AG04450 (cell line): ENCODE results near the gene ZNF30. TPM values are rescaled to one million over a fixed set of nuclear protein-coding genes. Genes with fewer than 3 reads are reported as not detected.
"Not testable (repeated sequence)": the region's sequence is repeated elsewhere in the genome, so short reads cannot be mapped to it uniquely, and the experiment has no call there.

ENCODE experiments used
- CTCF ChIA-PET: fragments of 300-600, 350-600 bp; formaldehyde crosslinking; extraction: SDS; loops from one replicate; lab custom pipeline; 2022; ENCODE audit warnings: antibody characterized with exemption, inconsistent platforms; lab: Charles Lee
- POLR2A ChIA-PET: fragments of 350-600 bp; formaldehyde crosslinking; extraction: SDS; loops from one replicate; lab custom pipeline; 2021; ENCODE audit warnings: antibody characterized with exemption, inconsistent platforms; lab: Yijun Ruan, JAX
- DNase-seq: peaks from one replicate; pipeline ENCODE4 v3.0.0-alpha.2; 2011; ENCODE audit warnings: low read depth, low spot score
- H3K27ac ChIP-seq: one replicate; pipeline ENCODE4 v1.5.1; 2012; ENCODE audit warnings: low read depth, low read length, control low read depth
- H3K27me3 ChIP-seq: one replicate; pipeline ENCODE4 v1.6.0; 2012; ENCODE audit warnings: low read length; ENCODE audit not compliant: control insufficient read depth, insufficient read depth
- H3K4me3 ChIP-seq: 2 replicates; pipeline ENCODE4 v1.5.1; 2011; ENCODE audit warnings: mild to moderate bottlenecking, low read depth, low read length, control low read depth
- H3K9me3 ChIP-seq: 2 replicates; pipeline ENCODE4 v1.5.1; 2012; ENCODE audit warnings: low read length; ENCODE audit not compliant: control insufficient read depth, insufficient read depth
- polyA plus RNA-seq: library from polyadenylated mRNA; depleted of rRNA; stranded (reverse); fragments of >200 nt; gene quantifications from 2 replicates; pipeline ENCODE4 v1.2.3, GENCODE V29; 2011
- TF ChIP-seq, protein P1 (sequence below): IDR thresholded peaks from 2 replicates; pipeline ENCODE4 v1.5.1; 2011; ENCODE audit warnings: low read depth, low read length, control low read depth, inconsistent platforms

ZNF30 gene
- polyA plus RNA-seq, 1 experiment: 3.1 TPM

DNA sequence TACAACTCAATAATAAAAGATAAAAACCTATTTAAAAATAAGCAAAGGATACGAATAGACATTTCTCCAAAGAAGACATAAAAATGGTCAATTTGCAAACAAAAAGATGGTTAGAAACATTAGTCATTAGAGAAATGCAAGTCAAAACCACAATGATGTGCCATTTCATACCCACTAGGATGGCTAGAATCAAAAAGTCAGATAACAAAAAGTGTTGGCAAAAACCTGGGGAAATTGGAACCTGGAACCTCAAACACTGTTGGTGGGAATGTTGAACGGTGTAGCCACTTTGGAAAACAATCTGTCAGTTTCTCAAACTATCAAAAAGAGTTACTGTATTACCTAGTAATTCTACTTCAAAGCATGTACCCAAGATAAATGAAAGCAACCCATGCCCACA, 26.5 kb upstream of the ZNF30 start:
- peaks cover 5% of the 10 kb centered on the region; the same call in 1 of the 2 replicates for H3K9me3 ChIP-seq
- no peak overlapping the region for H3K27ac ChIP-seq
- H3K27me3 ChIP-seq: peaks cover 11% of the 10 kb centered on the region
- H3K4me3 ChIP-seq: no peak overlapping the region
- ChIA-PET CTCF (no interaction called here), POLR2A (no interaction called here)
- no peak for DNase-seq
- TF ChIP-seq, protein P1, sequence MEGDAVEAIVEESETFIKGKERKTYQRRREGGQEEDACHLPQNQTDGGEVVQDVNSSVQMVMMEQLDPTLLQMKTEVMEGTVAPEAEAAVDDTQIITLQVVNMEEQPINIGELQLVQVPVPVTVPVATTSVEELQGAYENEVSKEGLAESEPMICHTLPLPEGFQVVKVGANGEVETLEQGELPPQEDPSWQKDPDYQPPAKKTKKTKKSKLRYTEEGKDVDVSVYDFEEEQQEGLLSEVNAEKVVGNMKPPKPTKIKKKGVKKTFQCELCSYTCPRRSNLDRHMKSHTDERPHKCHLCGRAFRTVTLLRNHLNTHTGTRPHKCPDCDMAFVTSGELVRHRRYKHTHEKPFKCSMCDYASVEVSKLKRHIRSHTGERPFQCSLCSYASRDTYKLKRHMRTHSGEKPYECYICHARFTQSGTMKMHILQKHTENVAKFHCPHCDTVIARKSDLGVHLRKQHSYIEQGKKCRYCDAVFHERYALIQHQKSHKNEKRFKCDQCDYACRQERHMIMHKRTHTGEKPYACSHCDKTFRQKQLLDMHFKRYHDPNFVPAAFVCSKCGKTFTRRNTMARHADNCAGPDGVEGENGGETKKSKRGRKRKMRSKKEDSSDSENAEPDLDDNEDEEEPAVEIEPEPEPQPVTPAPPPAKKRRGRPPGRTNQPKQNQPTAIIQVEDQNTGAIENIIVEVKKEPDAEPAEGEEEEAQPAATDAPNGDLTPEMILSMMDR: no peak

DNA sequence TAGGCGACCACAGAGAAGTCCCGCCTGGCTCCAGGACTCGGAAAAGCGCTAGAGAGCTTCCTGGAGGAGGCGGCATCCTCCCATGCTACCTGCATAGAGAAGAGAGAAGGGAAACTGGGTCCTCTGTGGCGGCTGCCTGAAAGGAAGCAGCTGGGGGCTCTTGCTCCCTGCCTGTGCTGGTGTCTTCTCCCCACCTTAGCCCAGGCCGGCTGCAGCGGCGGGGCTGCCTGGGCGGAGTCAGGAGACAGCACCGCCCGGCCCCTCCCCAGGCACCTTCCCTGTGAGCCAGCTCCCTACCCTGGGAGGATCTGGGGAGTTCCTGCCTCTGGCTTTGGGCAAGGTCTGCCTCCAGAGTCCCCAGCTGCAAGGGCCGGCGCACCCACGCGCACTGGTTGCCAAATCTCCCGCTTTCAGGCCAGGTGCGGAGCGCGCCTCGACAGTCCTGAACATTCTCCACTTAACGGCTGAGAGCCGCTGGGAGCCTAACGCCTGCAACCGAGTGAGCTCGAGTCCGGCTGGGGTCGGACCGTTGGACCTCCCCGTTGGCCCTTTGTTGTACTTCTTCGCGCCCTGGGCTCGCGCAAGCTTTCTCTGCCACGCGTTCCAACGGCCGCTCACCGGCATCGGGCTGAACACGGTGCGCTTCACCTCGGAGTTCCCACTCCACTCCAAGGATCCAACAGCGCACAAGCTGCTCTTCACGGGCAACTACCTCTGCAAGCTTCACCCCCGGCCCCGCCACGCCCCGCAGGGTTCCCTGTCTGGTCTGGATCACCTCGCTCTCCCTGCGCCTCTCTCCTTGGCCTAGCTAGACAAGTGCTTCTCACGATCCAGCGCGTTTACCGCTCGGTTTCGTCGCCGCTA, 21.8 kb upstream of the ZNF30 start:
- Histone ChIP-seq H3K27ac (no peak overlapping the region), H3K4me3 (no peak overlapping the region), H3K27me3 (peaks cover 19% of the 10 kb centered on the region), H3K9me3 (peaks cover 5% of the 10 kb centered on the region; the same call in 1 of the 2 replicates)
- DNase-seq: no peak
- TF ChIP-seq, protein P1: no peak
- ChIA-PET POLR2A (no interaction called here), CTCF (no interaction called here)

DNA sequence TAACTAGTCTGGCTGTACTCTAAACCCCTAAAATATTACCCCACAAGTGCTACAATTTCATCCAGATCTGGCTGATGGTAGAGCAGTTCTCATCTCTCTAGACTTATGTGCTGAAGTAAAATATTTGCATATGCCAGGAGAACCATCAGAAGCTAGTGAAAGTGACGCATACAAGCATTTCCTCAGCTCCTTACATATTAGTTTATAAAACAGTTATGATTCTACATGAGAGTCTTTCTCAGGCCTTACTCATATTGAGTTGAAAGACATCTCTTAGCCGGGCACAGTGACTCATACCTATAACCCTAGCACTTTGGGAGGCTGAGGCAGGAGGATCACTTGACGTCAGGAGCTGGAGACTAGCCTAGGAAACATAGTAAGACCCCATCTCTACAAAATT, 15.9 kb upstream of the ZNF30 start:
- Histone ChIP-seq H3K27ac (no peak overlapping the region), H3K9me3 (no peaks in the 10 kb centered on the region), H3K4me3 (no peak overlapping the region), H3K27me3 (peaks cover 6% of the 10 kb centered on the region)
- no peak for DNase-seq
- CTCF ChIA-PET: no interaction called here
- TF ChIP-seq, protein P1: no peak
- POLR2A ChIA-PET: no interaction called here

DNA sequence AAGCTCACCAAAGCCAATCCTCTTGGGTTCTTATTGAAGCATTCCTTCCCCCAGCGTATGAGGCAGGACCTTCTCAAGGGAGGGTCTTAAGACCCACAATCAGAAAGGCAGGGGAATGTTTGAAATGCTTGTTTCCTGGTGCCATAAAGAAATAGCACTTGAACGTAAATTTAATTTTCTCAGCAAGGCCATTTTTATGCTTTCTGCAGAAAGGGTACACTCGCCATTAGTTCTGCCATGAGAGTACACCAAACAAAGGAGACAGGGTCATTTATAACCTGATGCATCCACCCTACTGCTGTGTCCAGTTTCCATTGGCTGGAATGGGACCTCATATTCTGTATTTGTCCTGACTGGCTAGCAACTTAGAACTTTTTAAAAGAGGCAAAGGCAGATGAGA, 9.6 kb upstream of the ZNF30 start:
- CTCF ChIA-PET, DNase-seq, H3K27me3 ChIP-seq, H3K27ac ChIP-seq, H3K4me3 ChIP-seq, H3K9me3 ChIP-seq, POLR2A ChIA-PET: not testable (repeated sequence)

DNA sequence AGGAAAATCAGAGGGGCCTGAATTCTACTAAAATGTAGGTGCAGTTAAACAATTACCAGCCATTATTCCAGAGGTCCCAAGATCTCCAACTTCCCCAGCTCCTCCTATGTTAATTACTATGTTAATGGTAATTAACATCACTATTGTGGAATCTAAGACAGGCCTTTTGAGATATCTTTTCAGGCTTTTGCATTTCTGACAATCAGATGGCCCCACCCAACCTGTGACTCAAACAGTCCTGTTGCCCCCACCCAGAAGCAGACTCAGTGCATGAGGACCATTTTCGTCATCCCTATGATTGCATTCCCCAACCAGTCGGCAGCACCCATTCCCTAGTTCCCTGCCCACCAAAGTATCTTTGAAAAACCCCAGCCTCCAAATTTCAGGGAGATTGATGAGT, 8.5 kb upstream of the ZNF30 start:
- peaks cover 6% of the 10 kb centered on the region; the same call in 1 of the 2 replicates for H3K9me3 ChIP-seq
- POLR2A ChIA-PET: no interaction called here
- H3K27ac ChIP-seq: no peak overlapping the region
- TF ChIP-seq, protein P1: no peak
- H3K4me3 ChIP-seq: no peak overlapping the region
- no peaks in the 10 kb centered on the region for H3K27me3 ChIP-seq
- CTCF ChIA-PET: no interaction called here
- no peak for DNase-seq

DNA sequence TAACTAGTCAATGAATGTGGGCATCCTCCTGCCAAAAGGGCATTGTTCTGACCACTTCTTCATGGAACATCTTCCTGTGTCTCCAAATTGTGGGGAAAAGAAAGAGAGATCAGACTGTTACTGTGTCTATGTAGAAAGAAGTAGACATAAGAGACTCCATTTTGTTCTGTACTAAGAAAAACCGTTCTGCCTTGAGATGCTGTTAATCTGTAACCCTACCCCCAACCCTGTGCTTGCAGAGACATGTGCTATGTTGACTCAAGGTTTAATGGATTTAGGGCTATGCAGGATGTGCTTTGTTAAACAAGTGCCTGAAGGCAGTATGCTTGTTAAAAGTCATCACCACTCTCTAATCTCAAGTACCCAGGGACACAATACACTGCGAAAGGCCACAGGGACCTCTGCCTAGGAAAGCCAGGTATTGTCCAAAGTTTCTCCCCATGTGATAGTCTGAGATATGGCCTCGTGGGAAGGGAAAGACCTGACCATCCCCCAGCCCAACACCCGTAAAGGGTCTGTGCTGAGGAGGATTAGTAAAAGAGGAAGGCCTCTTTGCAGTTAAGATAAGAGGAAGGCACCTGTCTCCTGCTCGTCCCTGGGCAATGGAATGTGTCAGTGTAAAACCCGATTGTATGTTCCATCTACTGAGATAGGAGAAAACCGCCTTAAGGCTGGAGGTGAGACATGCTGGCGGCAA, 6.5 kb upstream of the ZNF30 start:
- POLR2A ChIA-PET, DNase-seq, H3K4me3 ChIP-seq, H3K27ac ChIP-seq, H3K27me3 ChIP-seq, CTCF ChIA-PET, H3K9me3 ChIP-seq: not testable (repeated sequence)
